ENCODE results near the gene CLMN. TPM values are rescaled to one million over a fixed set of nuclear protein-coding genes. Genes with fewer than 3 reads are reported as not detected.

Gene CLMN
- total RNA-seq, 1 donor from 2014 or later = 7.7 TPM

DNA sequence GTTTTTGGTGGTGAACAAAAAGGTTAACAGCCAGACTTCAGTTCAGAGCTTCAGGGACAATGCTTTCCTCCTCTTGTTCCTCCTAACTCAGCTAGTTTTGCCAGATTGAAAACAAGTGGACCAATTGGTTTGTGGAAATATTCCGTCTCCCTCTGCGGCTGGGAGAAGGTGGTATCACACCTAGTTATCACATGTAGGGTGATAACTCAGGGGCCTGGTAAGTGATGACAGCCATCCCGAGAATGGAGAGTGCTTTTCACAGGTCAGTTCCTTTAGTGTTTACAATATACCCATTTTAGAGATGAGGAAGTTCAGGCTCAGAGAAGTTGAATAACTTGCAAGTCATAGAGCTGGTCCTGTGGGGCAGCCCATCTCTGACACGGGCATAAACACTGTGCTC, 101.7 kb downstream of the CLMN start:
- no peak overlapping the region for H3K4me3 Mint-ChIP-seq
- H3K36me3 Mint-ChIP-seq (ENCODE audit: low read depth) = peaks cover 2% of the 10 kb centered on the region
- H3K9me3 Mint-ChIP-seq = no peaks in the 10 kb centered on the region
- no peak overlapping the region for H3K27ac Mint-ChIP-seq (ENCODE audit: unreplicated experiment)
- H3K27me3 Mint-ChIP-seq (ENCODE audit: low read depth) = no peaks in the 10 kb centered on the region
- TF ChIP-seq, protein P1, sequence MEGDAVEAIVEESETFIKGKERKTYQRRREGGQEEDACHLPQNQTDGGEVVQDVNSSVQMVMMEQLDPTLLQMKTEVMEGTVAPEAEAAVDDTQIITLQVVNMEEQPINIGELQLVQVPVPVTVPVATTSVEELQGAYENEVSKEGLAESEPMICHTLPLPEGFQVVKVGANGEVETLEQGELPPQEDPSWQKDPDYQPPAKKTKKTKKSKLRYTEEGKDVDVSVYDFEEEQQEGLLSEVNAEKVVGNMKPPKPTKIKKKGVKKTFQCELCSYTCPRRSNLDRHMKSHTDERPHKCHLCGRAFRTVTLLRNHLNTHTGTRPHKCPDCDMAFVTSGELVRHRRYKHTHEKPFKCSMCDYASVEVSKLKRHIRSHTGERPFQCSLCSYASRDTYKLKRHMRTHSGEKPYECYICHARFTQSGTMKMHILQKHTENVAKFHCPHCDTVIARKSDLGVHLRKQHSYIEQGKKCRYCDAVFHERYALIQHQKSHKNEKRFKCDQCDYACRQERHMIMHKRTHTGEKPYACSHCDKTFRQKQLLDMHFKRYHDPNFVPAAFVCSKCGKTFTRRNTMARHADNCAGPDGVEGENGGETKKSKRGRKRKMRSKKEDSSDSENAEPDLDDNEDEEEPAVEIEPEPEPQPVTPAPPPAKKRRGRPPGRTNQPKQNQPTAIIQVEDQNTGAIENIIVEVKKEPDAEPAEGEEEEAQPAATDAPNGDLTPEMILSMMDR (conservative IDR thresholded peaks at IDR 0.05) = no peak
- DNase-seq (ENCODE audit: low read depth, low spot score) = no peak
- H3K4me1 Mint-ChIP-seq = peaks cover 13% of the 10 kb centered on the region

- H3K4me3 Mint-ChIP-seq = no peak overlapping the region
- DNase-seq (ENCODE audit: low read depth, low spot score) = no peak
- no peaks in the 10 kb centered on the region for H3K9me3 Mint-ChIP-seq
- H3K27me3 Mint-ChIP-seq (ENCODE audit: low read depth) = no peaks in the 10 kb centered on the region
- peaks cover 2% of the 10 kb centered on the region for H3K36me3 Mint-ChIP-seq (ENCODE audit: low read depth)
- peaks cover 13% of the 10 kb centered on the region for H3K4me1 Mint-ChIP-seq
- TF ChIP-seq, protein P1 (conservative IDR thresholded peaks at IDR 0.05) = no peak
- H3K27ac Mint-ChIP-seq (ENCODE audit: unreplicated experiment) = peak overlapping the region; percentile 36
Measured at GRCh38 chr14:95217391-95217900, 102.3 kb downstream of the CLMN start.

- Mint-ChIP-seq H3K4me3 (no peak overlapping the region), H3K9me3 (no peaks in the 10 kb centered on the region), H3K27me3 (ENCODE audit: low read depth) (no peaks in the 10 kb centered on the region), H3K27ac (ENCODE audit: unreplicated experiment) (no peak overlapping the region), H3K4me1 (peaks cover 9% of the 10 kb centered on the region), H3K36me3 (ENCODE audit: low read depth) (peaks cover 2% of the 10 kb centered on the region)
- TF ChIP-seq, protein P1 (conservative IDR thresholded peaks at IDR 0.05) = no peak
- DNase-seq (ENCODE audit: low read depth, low spot score) = no peak
Measured at GRCh38 chr14:95216008-95216407, 103.7 kb downstream of the CLMN start.

- no peak overlapping the region for H3K4me3 Mint-ChIP-seq
- no peaks in the 10 kb centered on the region for H3K27me3 Mint-ChIP-seq (ENCODE audit: low read depth)
- TF ChIP-seq, protein P1 (conservative IDR thresholded peaks at IDR 0.05) = no peak
- H3K4me1 Mint-ChIP-seq = peaks cover 3% of the 10 kb centered on the region
- peaks cover 2% of the 10 kb centered on the region for H3K36me3 Mint-ChIP-seq (ENCODE audit: low read depth)
- H3K9me3 Mint-ChIP-seq = no peaks in the 10 kb centered on the region
- no peak for DNase-seq (ENCODE audit: low read depth, low spot score)
- no peak overlapping the region for H3K27ac Mint-ChIP-seq (ENCODE audit: unreplicated experiment)
Measured at GRCh38 chr14:95215094-95215725, 104.5 kb downstream of the CLMN start.

- peak overlapping the region; percentile 53 for H3K27ac Mint-ChIP-seq (ENCODE audit: unreplicated experiment)
- no peak overlapping the region for H3K4me3 Mint-ChIP-seq
- peaks cover 4% of the 10 kb centered on the region for H3K4me1 Mint-ChIP-seq
- no peaks in the 10 kb centered on the region for H3K9me3 Mint-ChIP-seq
- H3K36me3 Mint-ChIP-seq (ENCODE audit: low read depth) = peaks cover 2% of the 10 kb centered on the region
- TF ChIP-seq, protein P1 (conservative IDR thresholded peaks at IDR 0.05) = no peak
- DNase-seq (ENCODE audit: low read depth, low spot score) = no peak
- no peaks in the 10 kb centered on the region for H3K27me3 Mint-ChIP-seq (ENCODE audit: low read depth)
Measured at GRCh38 chr14:95213774-95214173, 105.9 kb downstream of the CLMN start.
